HG02798 (cell line): ENCODE results near the gene CDK5R1.

ENCODE experiments used
- ATAC-seq: cut with Tn5 transposase; IDR thresholded peaks from one replicate; pipeline ENCODE4 v1.9.1; 2021; ENCODE audit warnings: mild to moderate bottlenecking; ENCODE audit not compliant: unreplicated experiment, poor library complexity

Gene CDK5R1

GRCh38 chr17:32470405-32471167, 16.2 kb upstream of the CDK5R1 start:
- ATAC-seq, result no peak

- ATAC-seq, result no peak
Measured at GRCh38 chr17:32471652-32472051, 15.1 kb upstream of the CDK5R1 start.

GRCh38 chr17:32475258-32475657, 11.5 kb upstream of the CDK5R1 start:
- no peak for ATAC-seq

- no peak for ATAC-seq
Measured at GRCh38 chr17:32477220-32477619, 9.6 kb upstream of the CDK5R1 start.

GRCh38 chr17:32479074-32479617, 7.6 kb upstream of the CDK5R1 start:
- no peak for ATAC-seq

GRCh38 chr17:32481193-32481592, 5.6 kb upstream of the CDK5R1 start:
- ATAC-seq, result no peak

GRCh38 chr17:32482568-32483320, 4.0 kb upstream of the CDK5R1 start:
- ATAC-seq, result no peak

- ATAC-seq, result no peak
Measured at GRCh38 chr17:32483451-32484019, 3.3 kb upstream of the CDK5R1 start.

- ATAC-seq, result no peak
Measured at GRCh38 chr17:32484041-32484461, 2.7 kb upstream of the CDK5R1 start.

GRCh38 chr17:32484628-32485027, 2.2 kb upstream of the CDK5R1 start:
- ATAC-seq, result no peak

- no peak for ATAC-seq
Measured at GRCh38 chr17:32485261-32486110, 1.3 kb upstream of the CDK5R1 start.

- ATAC-seq, result peak; percentile 48
Measured at GRCh38 chr17:32486111-32486700, 587 bp upstream of the CDK5R1 start.

- ATAC-seq, result no peak
Measured at GRCh38 chr17:32487473-32488176, 832 bp downstream of the CDK5R1 start.

GRCh38 chr17:32488177-32488542, 1.4 kb downstream of the CDK5R1 start:
- no peak for ATAC-seq

- no peak for ATAC-seq
Measured at GRCh38 chr17:32488604-32489180, 1.9 kb downstream of the CDK5R1 start.

GRCh38 chr17:32489320-32490100, 2.7 kb downstream of the CDK5R1 start:
- ATAC-seq, result no peak

GRCh38 chr17:32490101-32490482, 3.3 kb downstream of the CDK5R1 start:
- ATAC-seq, result no peak
